DMS 273 treated with DMSO at 0.1 percent for 48 hours (cell line): Measurements from ENCODE around the gene TNRC6C.
"Not testable (repeated sequence)": the region's sequence is repeated elsewhere in the genome, so short reads cannot be mapped to it uniquely, and the experiment has no call there.

Source experiments
- DNase-seq: peaks from one replicate; lab custom pipeline; 2025; lab: John Stamatoyannopoulos, UW

Gene TNRC6C

GRCh38 chr17:78043031-78043430 is 84.5 kb downstream of the TNRC6C start:
- DNase-seq = no peak

GRCh38 chr17:78044280-78044835 is 85.9 kb downstream of the TNRC6C start:
- no peak for DNase-seq

GRCh38 chr17:78045316-78045715 is 86.8 kb downstream of the TNRC6C start:
- no peak for DNase-seq

- no peak for DNase-seq
These were observed 88.4 kb downstream of the TNRC6C start for GRCh38 chr17:78046923-78047322.

- no peak for DNase-seq
These were observed 90.1 kb downstream of the TNRC6C start for GRCh38 chr17:78048346-78049292.

GRCh38 chr17:78049609-78050008 is 91.1 kb downstream of the TNRC6C start:
- no peak for DNase-seq

GRCh38 chr17:78051186-78051972 is 92.9 kb downstream of the TNRC6C start:
- no peak for DNase-seq

GRCh38 chr17:78053777-78054468 is 95.4 kb downstream of the TNRC6C start:
- DNase-seq = no peak

- DNase-seq = no peak
These were observed 98.7 kb downstream of the TNRC6C start for GRCh38 chr17:78057113-78057740.

- no peak for DNase-seq
These were observed 99.5 kb downstream of the TNRC6C start for GRCh38 chr17:78058001-78058400.

GRCh38 chr17:78058581-78058980 is 100.1 kb downstream of the TNRC6C start:
- no peak for DNase-seq

GRCh38 chr17:78062596-78062995 is 104.1 kb downstream of the TNRC6C start:
- no peak for DNase-seq

GRCh38 chr17:78063489-78063888 is 105.0 kb downstream of the TNRC6C start:
- no peak for DNase-seq

- DNase-seq = no peak
These were observed 106.2 kb downstream of the TNRC6C start for GRCh38 chr17:78064708-78065107.

- DNase-seq = not testable (repeated sequence)
These were observed 108.5 kb downstream of the TNRC6C start for GRCh38 chr17:78066976-78067375.

- no peak for DNase-seq
These were observed 111.2 kb downstream of the TNRC6C start for GRCh38 chr17:78069695-78070094.

- DNase-seq = no peak
These were observed 114.5 kb downstream of the TNRC6C start for GRCh38 chr17:78072961-78073360.

- DNase-seq = no peak
These were observed 116.5 kb downstream of the TNRC6C start for GRCh38 chr17:78075011-78075410.

- no peak for DNase-seq
These were observed 117.0 kb downstream of the TNRC6C start for GRCh38 chr17:78075545-78075944.

- no peak for DNase-seq
These were observed 120.8 kb downstream of the TNRC6C start for GRCh38 chr17:78079253-78079652.

GRCh38 chr17:78081551-78081950 is 123.0 kb downstream of the TNRC6C start:
- DNase-seq = no peak
